NCI-H146 treated with DMSO at 0.1 percent for 48 hours (cell line): Measurements from ENCODE around the gene IPP.
"Not testable (repeated sequence)": the region's sequence is repeated elsewhere in the genome, so short reads cannot be mapped to it uniquely, and the experiment has no call there.

ENCODE experiments used
- DNase-seq: peaks from one replicate; lab custom pipeline; 2025; ENCODE audit not compliant: unreplicated experiment; lab: John Stamatoyannopoulos, UW

Gene IPP

GRCh38 chr1:45750298-45751038 lies at the start of gene IPP:
TSS of gene IPP (minus strand) at chr1:45750653. CDS start at chr1:45746411, 4,242 bp downstream.
- DNase-seq: peak; percentile 39

GRCh38 chr1:45796946-45797345 lies 46.5 kb upstream of the IPP start:
- DNase-seq: no peak

GRCh38 chr1:45796381-45796780 lies 45.9 kb upstream of the IPP start:
- DNase-seq: no peak

DNA sequence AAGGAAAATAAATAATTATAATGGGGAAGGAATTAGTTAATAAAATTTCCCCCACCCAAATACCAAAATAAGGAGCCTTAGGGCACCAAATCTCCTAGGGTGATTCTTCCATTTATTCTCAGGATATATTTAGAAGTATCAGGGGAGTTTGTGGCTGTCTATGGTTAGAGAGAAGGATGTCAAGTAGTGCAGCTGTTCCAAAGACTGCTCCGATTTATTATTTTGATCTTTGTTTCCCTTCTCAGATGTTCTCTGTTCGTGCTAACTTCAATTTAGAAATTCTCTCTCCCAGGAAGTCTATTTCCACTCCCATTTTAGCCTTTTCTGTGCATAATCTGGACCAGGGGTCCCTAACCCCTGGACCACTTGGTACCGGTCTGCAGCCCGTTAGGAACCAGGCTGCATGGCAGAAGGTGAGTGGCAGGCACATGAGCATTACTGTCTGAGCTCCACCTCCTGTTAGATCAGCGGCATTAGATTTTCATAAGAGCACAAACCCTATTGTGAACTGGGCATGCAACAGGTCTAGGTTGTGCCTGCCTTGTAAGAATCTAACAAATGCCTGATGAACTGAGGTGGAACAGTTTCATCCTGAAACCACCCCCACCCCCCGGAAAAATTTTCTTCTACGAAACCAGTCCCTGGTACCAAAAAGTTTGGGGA lies 43.6 kb upstream of the IPP start:
- DNase-seq: no peak

DNA sequence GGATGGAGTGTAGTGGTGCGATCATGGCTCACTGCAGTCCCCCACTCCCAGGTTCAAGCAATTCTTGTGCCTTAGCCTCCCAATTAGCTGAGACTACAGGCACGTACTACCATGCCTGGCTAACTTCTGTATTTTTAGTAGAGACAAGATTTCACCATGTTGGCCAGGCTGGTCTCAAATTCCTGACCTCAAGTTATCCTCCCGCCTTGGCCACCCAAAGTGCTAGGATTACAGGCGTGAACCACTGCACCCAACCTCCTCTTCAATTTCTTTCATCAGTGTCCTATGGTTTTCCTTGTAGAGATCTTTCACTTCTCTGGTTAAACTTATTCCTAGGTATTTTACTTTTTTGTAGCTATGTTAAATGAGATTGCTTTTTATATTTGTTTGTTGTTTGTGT lies 42.3 kb upstream of the IPP start:
- DNase-seq: no peak

DNA sequence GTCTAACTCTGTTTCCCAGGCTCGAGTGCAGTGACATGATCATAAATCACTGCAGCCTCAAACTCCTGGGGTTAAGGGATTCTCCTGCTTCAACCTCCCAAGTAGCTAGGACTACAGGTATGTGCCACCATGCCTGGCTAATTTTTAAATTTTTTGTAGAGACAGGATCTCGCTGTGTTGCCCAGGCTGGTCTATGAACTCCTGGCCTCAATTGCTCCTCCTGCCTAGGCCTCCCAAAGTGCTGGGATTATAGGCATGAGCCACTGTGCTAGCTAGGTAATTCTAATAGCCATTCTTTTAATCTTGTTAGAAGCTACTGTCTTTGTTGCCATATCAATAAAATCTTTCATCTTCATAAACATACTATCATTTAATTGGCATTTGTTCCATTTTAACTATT lies 39.1 kb upstream of the IPP start:
- no peak for DNase-seq

- DNase-seq: no peak
These were observed 37.5 kb upstream of the IPP start for GRCh38 chr1:45787905-45788304.

DNA sequence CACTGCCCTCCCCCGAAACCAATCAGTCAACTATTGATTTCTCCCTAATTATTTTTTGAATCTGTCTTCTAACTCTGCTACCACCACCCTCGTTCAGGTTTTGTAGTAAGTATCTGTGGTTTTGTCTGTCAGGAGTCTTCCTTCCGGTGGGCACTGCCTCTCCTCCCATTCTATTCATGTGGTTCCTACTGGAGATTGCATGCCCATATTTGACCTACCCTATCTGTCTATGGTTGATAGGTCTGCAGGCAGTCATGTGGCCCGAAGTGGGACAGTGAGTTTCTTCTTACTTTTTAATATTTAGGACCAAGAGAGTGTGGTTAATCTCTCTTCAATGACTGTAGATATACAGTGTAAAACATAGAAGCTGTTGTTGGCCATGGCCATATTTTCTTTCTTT lies 35.1 kb upstream of the IPP start:
- no peak for DNase-seq

DNA sequence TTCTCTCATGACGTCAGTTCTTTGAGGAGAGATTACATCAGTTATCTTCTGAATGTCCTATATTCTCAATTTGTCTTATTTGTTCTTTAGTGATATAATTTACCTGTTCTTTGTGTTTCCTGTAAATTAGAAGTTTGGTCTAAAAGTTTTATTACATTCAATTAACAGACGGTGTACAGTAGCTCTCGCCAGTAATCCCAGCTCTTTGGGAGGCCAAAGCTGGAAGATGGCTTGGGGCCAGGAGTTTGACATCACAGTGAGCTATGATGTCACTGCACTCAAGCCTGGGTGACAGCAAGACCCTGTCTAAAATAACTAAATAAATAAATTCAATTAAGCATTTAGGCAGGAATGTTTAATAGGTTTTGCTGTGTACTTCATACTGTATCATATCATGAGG lies 25.3 kb upstream of the IPP start:
- DNase-seq: no peak

GRCh38 chr1:45772971-45773370 lies 22.5 kb upstream of the IPP start:
- DNase-seq: no peak

GRCh38 chr1:45769261-45769932 lies 18.9 kb upstream of the IPP start:
- no peak for DNase-seq

DNA sequence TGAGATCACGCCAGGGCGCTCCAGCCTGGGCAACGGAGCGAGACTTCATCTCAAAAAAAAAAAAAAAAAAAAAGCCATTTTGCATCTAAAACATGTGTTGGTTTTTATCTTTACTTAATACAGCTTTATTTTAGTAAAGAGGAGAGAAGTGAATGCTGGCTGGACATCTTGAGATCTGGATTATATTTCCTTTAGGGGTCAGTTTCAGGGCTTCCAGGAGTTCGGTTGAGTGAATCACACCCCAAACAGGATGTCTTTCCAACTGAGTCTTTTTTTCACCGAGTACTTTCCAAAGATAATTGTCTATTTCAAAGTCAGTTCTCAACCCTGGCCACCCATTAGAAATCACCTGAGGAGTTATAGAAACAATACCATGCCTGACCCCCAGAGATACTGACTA lies 16.6 kb upstream of the IPP start:
- DNase-seq: no peak

DNA sequence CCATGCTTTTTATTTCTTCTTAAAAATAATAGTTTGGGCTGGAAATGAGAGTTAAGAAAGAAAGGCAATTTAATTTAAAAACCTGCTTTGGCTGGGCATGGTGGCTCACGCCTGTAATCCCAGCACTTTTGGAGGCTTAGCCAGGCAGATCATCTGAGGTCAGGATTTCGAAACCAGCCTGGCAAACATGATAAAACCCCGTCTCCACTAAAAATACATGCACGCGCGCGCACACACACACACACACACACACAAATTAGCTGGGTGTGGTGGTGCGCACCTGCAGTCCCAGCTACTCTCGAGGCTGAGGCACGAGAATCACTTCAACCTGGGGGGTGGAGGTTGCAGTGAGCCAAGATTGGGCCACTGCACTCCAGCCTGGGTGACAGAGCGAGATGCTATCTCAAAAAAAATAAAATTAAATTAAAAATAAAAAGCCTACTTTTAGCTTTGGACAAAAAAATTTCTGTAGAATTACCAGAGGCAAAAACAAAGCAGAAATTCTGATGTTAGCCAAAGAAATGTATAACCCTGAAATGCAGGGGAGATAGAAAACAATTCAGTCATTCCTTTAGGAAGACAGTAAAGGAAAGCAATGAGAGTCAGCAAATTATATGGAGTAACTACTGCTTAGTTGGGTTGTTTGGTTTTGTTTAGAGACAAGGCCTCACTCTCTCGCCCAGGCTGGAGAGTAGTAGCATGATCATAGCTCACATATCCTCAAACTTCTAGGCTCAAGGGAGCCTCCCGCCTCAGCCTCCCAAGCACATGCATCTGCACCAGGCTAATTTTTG lies 15.7 kb upstream of the IPP start:
- no peak for DNase-seq

GRCh38 chr1:45762291-45762690 lies 11.8 kb upstream of the IPP start:
- no peak for DNase-seq

DNA sequence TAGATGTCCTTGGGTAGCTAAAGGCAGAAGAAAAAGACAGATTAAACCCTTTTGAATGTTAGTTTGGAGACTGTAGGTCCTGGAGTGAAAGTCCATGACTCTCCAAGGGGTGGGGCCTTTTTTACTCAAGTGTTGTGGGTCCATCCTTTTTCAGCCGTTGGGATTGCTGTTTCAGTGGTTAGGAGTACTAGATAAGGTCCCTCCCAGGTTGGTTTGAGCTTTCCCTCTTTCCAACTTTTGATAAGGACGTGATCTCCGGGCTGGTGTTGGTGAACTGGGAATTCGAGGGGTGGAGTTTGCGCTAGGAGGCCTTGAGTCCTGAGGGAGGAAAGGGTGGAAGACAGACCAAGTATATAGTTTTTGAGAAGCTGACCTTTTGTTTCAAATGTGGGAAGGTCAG lies 5.2 kb upstream of the IPP start:
- DNase-seq: no peak

- no peak for DNase-seq
These were observed 3.0 kb upstream of the IPP start for GRCh38 chr1:45753248-45754037.

GRCh38 chr1:45752441-45753052 lies 2.1 kb upstream of the IPP start:
- DNase-seq: no peak

DNA sequence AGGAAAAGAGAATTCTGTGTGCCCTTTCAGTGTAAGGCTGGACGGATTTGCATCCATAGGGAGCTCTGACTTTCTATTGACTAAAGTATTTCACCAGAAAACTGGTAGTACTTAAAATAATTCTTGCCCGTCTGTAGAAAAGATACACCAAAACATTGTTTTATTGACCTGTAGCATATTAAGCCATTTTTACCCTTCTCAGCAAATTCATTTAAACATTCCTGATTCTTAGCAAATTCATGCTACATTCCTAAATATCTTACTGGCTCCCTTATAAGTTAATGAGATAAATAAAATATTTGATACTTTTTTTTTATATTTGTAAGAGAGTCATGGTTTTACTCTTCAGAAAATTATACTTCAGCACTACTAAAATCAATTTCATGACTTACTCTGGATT lies 1.6 kb upstream of the IPP start:
- no peak for DNase-seq

GRCh38 chr1:45751039-45751838 lies 786 bp upstream of the IPP start:
- DNase-seq: not testable (repeated sequence)
